GM23248 (cell line): ENCODE measurements around the gene NRM.

Experiments used
- EZH2 ChIP-seq: fragments of 200-600 bp; sonication (generic); IDR thresholded peaks from 2 replicates; pipeline ENCODE4 v1.6.1; 2018; ENCODE audit warnings: antibody characterized with exemption, mild to moderate bottlenecking; ENCODE audit not compliant: insufficient read depth, poor library complexity, severe bottlenecking
- EZH2phosphoT487 ChIP-seq: fragments of 200-600 bp; sonication (generic); IDR thresholded peaks from 2 replicates; pipeline ENCODE4 v1.6.1; 2018; ENCODE audit warnings: antibody characterized with exemption, moderate library complexity, mild to moderate bottlenecking, low read depth; ENCODE audit not compliant: insufficient read depth

- TF ChIP-seq EZH2phosphoT487: no peak
- no peak for TF ChIP-seq EZH2
Measured at GRCh38 chr6:30672445-30673253, 18.1 kb downstream of the NRM start, which contains the start of gene DHX16.
